PFSK-1 (cell line): ENCODE results near the gene KLF3.

ENCODE experiments used
- FOXP2 ChIP-seq: optimal IDR thresholded peaks from 2 replicates; pipeline ENCODE3; 2011; ENCODE audit warnings: borderline replicate concordance, control low read depth, inconsistent platforms; ENCODE audit not compliant: insufficient read depth; ENCODE audit errors: extremely low read length, extremely low read depth
- POLR2AphosphoS5 ChIP-seq: IDR thresholded peaks from 2 replicates; pipeline ENCODE4 v1.6.1; 2012; ENCODE audit warnings: low read depth, mild to moderate bottlenecking, control low read depth, low read length, moderate library complexity
- SIN3A ChIP-seq: IDR thresholded peaks from 2 replicates; pipeline ENCODE4 v1.6.1; 2012; ENCODE audit warnings: mild to moderate bottlenecking, low read length, moderate library complexity, borderline replicate concordance; ENCODE audit not compliant: insufficient read depth
- TAF1 ChIP-seq: IDR thresholded peaks from 2 replicates; pipeline ENCODE4 v1.6.1; 2012; ENCODE audit warnings: low read length, control low read depth, borderline replicate concordance; ENCODE audit not compliant: insufficient read depth
- TF ChIP-seq, protein P1 (sequence below), 2 experiments: IDR thresholded peaks; 2 replicates each; pipeline versions ENCODE4 v1.6.1 to v1.8.0; 2011 to 2012; ENCODE audit warnings: low read depth in 2 of 2, low read length in 2 of 2, control low read depth in 1 of 2, inconsistent platforms in 1 of 2, mild to moderate bottlenecking in 1 of 2, moderate library complexity in 1 of 2; ENCODE audit not compliant: insufficient read depth in 1 of 2

Gene KLF3

DNA sequence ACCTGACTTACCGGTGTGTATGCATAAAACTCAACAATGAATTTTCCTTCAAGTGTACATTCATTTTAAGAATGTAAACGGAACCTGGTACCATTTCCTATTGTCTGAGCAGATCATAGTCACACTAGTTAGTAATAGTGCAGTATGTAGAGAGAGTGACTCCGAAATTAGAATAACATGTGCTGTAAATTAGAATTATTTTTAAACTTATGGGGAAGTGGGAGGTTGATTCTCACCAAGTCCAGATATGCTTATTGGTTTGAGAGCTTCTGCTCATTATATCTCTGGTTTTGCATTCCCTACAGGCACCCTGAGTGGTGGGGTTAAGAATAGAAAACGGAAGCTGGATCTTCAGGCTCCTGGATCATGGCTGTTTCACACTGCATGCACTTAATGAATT lies 39.6 kb downstream of the KLF3 start:
- no peak for TF ChIP-seq SIN3A
- TF ChIP-seq TAF1, result no peak
- TF ChIP-seq, protein P1, sequence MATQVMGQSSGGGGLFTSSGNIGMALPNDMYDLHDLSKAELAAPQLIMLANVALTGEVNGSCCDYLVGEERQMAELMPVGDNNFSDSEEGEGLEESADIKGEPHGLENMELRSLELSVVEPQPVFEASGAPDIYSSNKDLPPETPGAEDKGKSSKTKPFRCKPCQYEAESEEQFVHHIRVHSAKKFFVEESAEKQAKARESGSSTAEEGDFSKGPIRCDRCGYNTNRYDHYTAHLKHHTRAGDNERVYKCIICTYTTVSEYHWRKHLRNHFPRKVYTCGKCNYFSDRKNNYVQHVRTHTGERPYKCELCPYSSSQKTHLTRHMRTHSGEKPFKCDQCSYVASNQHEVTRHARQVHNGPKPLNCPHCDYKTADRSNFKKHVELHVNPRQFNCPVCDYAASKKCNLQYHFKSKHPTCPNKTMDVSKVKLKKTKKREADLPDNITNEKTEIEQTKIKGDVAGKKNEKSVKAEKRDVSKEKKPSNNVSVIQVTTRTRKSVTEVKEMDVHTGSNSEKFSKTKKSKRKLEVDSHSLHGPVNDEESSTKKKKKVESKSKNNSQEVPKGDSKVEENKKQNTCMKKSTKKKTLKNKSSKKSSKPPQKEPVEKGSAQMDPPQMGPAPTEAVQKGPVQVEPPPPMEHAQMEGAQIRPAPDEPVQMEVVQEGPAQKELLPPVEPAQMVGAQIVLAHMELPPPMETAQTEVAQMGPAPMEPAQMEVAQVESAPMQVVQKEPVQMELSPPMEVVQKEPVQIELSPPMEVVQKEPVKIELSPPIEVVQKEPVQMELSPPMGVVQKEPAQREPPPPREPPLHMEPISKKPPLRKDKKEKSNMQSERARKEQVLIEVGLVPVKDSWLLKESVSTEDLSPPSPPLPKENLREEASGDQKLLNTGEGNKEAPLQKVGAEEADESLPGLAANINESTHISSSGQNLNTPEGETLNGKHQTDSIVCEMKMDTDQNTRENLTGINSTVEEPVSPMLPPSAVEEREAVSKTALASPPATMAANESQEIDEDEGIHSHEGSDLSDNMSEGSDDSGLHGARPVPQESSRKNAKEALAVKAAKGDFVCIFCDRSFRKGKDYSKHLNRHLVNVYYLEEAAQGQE (IDR thresholded peaks at IDR 0.05; ENCODE audit: insufficient read depth in 1 of 2, low read depth in 2 of 2, low read length in 2 of 2), result no peak
- no peak for TF ChIP-seq POLR2AphosphoS5
- no peak for TF ChIP-seq FOXP2

DNA sequence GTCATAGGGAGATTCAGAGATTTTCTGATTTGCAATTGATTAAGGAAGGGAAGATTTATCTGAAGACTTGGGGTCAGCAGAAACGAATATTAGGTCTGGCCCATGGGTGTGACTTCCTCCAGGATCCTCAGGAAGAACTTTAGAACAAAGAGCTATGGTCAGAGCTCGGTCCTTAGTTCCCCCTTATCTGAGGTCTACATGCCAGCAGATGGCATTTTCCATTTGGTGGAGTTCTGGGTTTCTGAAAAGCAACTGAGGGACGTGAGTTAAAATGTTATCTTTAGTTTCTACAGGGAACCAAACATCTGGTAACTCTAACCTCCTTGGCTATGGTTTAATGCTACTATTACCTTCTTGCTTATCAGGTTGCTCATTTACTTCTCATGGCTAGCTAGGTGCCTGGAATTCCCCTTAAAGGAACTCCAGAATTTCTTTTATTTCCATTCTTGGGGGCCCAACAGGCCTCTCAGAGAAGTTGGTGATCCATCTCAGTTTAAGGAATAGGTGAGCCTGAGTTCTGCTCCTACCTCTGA lies 40.7 kb downstream of the KLF3 start:
- no peak for TF ChIP-seq SIN3A
- no peak for TF ChIP-seq FOXP2
- TF ChIP-seq POLR2AphosphoS5, result no peak

DNA sequence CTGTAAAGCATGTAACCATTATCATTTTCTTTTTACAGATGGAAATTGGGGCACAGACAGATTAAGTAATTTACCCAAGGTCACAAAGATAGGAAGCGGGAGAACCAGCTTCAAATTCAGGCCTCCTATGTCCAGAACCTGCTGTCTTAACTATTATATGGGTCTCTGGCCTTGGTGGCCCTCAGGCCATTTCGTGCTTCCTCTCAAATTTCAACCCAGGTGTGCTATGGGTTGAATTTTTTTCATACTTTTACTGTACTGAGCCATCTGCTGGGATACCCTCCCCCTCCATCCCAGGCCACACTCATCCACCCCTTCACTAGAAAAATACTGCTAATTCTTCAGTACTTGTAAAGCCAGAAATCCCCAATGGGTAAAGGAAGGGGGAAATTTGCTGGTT lies 42.3 kb downstream of the KLF3 start:
- TF ChIP-seq FOXP2 (no peak), TAF1 (no peak), SIN3A (no peak), POLR2AphosphoS5 (no peak)
- TF ChIP-seq, protein P1 (IDR thresholded peaks at IDR 0.05; ENCODE audit: insufficient read depth in 1 of 2, low read depth in 2 of 2, low read length in 2 of 2), result no peak

DNA sequence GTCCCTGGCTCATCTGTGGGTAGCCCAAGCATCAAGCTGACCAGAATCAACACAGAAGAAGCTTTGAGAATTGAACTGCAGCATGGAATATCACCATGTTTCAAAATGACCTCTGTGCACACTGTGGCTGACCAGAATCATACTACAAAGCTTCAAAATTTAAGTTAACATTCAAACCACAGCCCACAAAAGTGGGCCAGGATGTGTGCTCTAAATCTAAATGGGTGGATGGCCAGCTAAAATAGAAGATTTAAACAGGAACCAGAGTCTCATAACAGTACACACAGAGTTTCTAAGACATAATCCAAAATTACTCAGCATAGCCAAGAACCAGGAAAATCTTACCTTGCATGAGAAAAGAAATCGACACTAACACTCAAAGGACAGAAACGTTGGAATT lies 46.1 kb downstream of the KLF3 start:
- no peak for TF ChIP-seq SIN3A
- TF ChIP-seq POLR2AphosphoS5, result no peak
- no peak for TF ChIP-seq TAF1
- TF ChIP-seq, protein P1 (IDR thresholded peaks at IDR 0.05; ENCODE audit: insufficient read depth in 1 of 2, low read depth in 2 of 2, low read length in 2 of 2), result no peak
- TF ChIP-seq FOXP2, result no peak

DNA sequence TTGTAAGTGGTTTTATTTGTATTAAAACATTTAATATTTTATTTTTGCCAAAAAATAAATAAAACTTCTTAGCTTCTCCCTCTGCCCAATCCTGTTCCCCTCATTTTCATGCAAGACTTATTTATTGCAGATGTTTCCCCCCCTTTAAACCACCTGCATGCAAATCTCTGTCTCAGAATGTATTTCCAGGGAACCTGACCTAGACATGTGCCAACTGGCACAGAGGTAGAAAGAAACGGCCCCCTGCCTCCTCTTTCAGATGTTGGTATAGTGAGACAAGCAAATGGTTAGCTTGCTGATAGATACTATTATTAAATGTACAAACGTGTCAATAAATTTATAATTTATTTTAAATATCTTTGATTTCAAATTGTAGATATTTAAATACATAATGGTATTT lies 47.1 kb downstream of the KLF3 start:
- TF ChIP-seq FOXP2 (no peak), POLR2AphosphoS5 (no peak), TAF1 (no peak), SIN3A (no peak)
- TF ChIP-seq, protein P1 (IDR thresholded peaks at IDR 0.05; ENCODE audit: insufficient read depth in 1 of 2, low read depth in 2 of 2, low read length in 2 of 2), result no peak
